ENCODE data around the gene SPCS2. TPM values are rescaled to one million over a fixed set of nuclear protein-coding genes. Genes with fewer than 3 reads are reported as not detected.

Gene SPCS2
- total and polyA plus RNA-seq, 2 donors (not counting 3 experiments of a cell fraction or from before 2014, with no cell fraction given), result 88.9 to 140 TPM

DNA sequence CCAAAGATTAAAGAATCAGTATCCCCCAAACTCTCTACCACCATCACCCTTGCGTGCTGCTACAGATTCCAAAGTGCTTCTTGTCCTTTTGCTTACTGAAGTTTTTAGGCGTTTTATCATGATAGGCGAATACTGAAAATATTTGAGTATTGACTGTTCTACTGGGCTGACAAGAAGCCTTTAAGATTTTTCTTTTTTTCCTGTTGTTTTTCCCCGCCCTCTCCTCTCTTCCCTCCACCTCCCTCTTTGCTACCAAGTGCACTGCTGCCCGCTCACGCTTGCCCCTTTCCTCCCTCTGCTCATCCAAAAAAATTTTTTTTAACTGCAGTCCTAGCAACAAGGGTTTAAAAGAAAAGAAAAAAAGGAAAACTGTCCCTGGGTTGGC lies 679 bp downstream of the SPCS2 start:
- peaks cover 56% of the 10 kb centered on the region for H3K79me2 ChIP-seq (ENCODE audit: control insufficient read depth, insufficient read depth, low read length)
- no peaks in the 10 kb centered on the region for H3K27me3 ChIP-seq (ENCODE audit: control insufficient read depth in 2 of 2, insufficient read depth in 2 of 2, low read length in 2 of 2)
- H3K9me1 ChIP-seq (replicated peaks; ENCODE audit: control insufficient read depth, extremely low read depth, insufficient read depth, low read length), result no peaks in the 10 kb centered on the region
- H3K9ac ChIP-seq (replicated peaks; ENCODE audit: extremely low read depth, insufficient read depth, low read length), result peak overlapping the region; percentile 91
- peak overlapping the region; percentile 73 for H3K27ac ChIP-seq (ENCODE audit: insufficient read depth, low read depth, low read length)
- H4K20me1 ChIP-seq (replicated peaks; ENCODE audit: control insufficient read depth, extremely low read depth, insufficient read depth, low read length), result peaks cover 2% of the 10 kb centered on the region
- peaks cover 12% of the 10 kb centered on the region for H3K4me1 ChIP-seq (ENCODE audit: control insufficient read depth, extremely low read depth, insufficient read depth, low read length)
- peak overlapping the region; percentile 55 to 95 (median 93) for H3K4me3 ChIP-seq (replicated peaks in 1 of 3; ENCODE audit: insufficient read depth in 1 of 3, low read depth in 1 of 3, low read length in 3 of 3)
- ChIA-PET CTCF (interaction anchor here (1.1 to 1.4 kb wide), 2 partner anchors 73 to 299 kb away, joined by 3 read pairs; no protein-coding TSS in a partner anchor), POLR2A (interaction anchor here (1.4 kb wide), 1 partner anchor 12 kb away, joined by 3 read pairs; no protein-coding TSS in a partner anchor)
- H3K36me3 ChIP-seq (ENCODE audit: control insufficient read depth in 2 of 2, extremely low read depth in 1 of 2, insufficient read depth in 2 of 2, low read length in 2 of 2), result peaks cover 0 to 6% of the 10 kb centered on the region in 2 experiments
- H3K9me3 ChIP-seq (replicated peaks; ENCODE audit: control insufficient read depth, insufficient read depth, low read length), result no peaks in the 10 kb centered on the region
- DNase-seq (ENCODE audit: low read depth, low spot score) (peak; percentile 36), FAIRE-seq (no peak)
- peak overlapping the region; percentile 92 for H3K4me2 ChIP-seq (ENCODE audit: insufficient read depth, low read length)
- BruUV-seq (replicated peaks), result no TSS peak
- dilution Hi-C loops (cut with MboI; ENCODE audit: extremely low pct_ligation_motif_present, low sequenced_read_pairs), result no loop called here
- intact Hi-C loops (cut with micrococcal nuclease), result loop anchor here (2.0 to 5.0 kb wide), 2 partner anchors 13 to 83 kb away; no protein-coding TSS in a partner anchor
- H2AFZ ChIP-seq (ENCODE audit: low read depth, low read length), result peak overlapping the region; percentile 73
- TF ChIP-seq, protein P1, sequence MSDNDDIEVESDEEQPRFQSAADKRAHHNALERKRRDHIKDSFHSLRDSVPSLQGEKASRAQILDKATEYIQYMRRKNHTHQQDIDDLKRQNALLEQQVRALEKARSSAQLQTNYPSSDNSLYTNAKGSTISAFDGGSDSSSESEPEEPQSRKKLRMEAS (IDR thresholded peaks at IDR 0.05; ENCODE audit: insufficient read depth, insufficient read length), result no peak
- no peak for TF ChIP-seq JUN (IDR thresholded peaks at IDR 0.05; ENCODE audit: borderline replicate concordance, insufficient read depth, insufficient read length, low read depth)
- no peak for TF ChIP-seq EZH2 (IDR thresholded peaks at IDR 0.05; ENCODE audit: borderline replicate concordance, low read depth, low read length, severe bottlenecking)
- no peak for TF ChIP-seq POLR2AphosphoS5 (IDR thresholded peaks at IDR 0.05; ENCODE audit: insufficient read depth, low read depth, low read length)
- no peak for TF ChIP-seq MYC (IDR thresholded peaks at IDR 0.05; ENCODE audit: low read depth, low read length)
- TF ChIP-seq GATA2 (IDR thresholded peaks at IDR 0.05; ENCODE audit: insufficient read depth, insufficient read length, low read depth, low read length), result no peak
- TF ChIP-seq, protein P2, sequence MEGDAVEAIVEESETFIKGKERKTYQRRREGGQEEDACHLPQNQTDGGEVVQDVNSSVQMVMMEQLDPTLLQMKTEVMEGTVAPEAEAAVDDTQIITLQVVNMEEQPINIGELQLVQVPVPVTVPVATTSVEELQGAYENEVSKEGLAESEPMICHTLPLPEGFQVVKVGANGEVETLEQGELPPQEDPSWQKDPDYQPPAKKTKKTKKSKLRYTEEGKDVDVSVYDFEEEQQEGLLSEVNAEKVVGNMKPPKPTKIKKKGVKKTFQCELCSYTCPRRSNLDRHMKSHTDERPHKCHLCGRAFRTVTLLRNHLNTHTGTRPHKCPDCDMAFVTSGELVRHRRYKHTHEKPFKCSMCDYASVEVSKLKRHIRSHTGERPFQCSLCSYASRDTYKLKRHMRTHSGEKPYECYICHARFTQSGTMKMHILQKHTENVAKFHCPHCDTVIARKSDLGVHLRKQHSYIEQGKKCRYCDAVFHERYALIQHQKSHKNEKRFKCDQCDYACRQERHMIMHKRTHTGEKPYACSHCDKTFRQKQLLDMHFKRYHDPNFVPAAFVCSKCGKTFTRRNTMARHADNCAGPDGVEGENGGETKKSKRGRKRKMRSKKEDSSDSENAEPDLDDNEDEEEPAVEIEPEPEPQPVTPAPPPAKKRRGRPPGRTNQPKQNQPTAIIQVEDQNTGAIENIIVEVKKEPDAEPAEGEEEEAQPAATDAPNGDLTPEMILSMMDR (IDR thresholded peaks at IDR 0.05; ENCODE audit: extremely low read depth in 1 of 2, insufficient read depth in 1 of 2, low read depth in 1 of 2, low read length in 2 of 2), result no peak
- no peak for TF ChIP-seq POLR2A (IDR thresholded peaks at IDR 0.05; ENCODE audit: low read depth, low read length)
- no peak for TF ChIP-seq FOS (IDR thresholded peaks at IDR 0.05; ENCODE audit: borderline replicate concordance, insufficient read depth, low read length)
